IMR-90 (cell line): Measurements from ENCODE around the gene MRPS35. TPM values are rescaled to one million over a fixed set of nuclear protein-coding genes. Genes with fewer than 3 reads are reported as not detected.

ENCODE experiments used
- ATAC-seq: fragments of 200-7000 bp; cut with Tn5 transposase; 2 replicates; pipeline ENCODE4 v1.9.1; 2020; ENCODE audit warnings: low read depth, mild to moderate bottlenecking, moderate library complexity
- BruUV-seq: library from RNA; stranded (reverse); fragments of 400-500 nt; replicated peaks from 2 replicates; lab custom pipeline; 2021; lab: Mats Ljungman, UMichigan
- CTCF ChIA-PET: fragments of 300-600 bp; formaldehyde crosslinking; extraction: SDS; loops from one replicate; lab custom pipeline; 2021; ENCODE audit warnings: antibody characterized with exemption; lab: Yijun Ruan, JAX
- POLR2A ChIA-PET: fragments of 300-600 bp; sonication (Branson Sonifier 250); formaldehyde crosslinking; loops from one replicate; lab custom pipeline; 2022; ENCODE audit warnings: antibody characterized with exemption; ENCODE audit not compliant: unreplicated experiment; lab: Charles Lee
- DNase-seq: peaks from one replicate; pipeline ENCODE4 v3.0.0; 2013
- H2AFZ ChIP-seq: replicated peaks from 2 replicates; pipeline ENCODE3; 2013; ENCODE audit warnings: low read length, mild to moderate bottlenecking; ENCODE audit not compliant: poor library complexity
- H2AK5ac ChIP-seq: 2 replicates; pipeline ENCODE4 v1.6.1; 2013; ENCODE audit warnings: low read depth, low read length, inconsistent platforms
- H2AK9ac ChIP-seq: replicated peaks from 2 replicates; pipeline ENCODE3; 2013; ENCODE audit warnings: mild to moderate bottlenecking, low read depth, low read length, moderate library complexity; ENCODE audit not compliant: poor library complexity
- H2BK120ac ChIP-seq: 2 replicates; pipeline ENCODE4 v1.6.1; 2013; ENCODE audit warnings: low read depth, low read length, inconsistent platforms
- H2BK15ac ChIP-seq: 3 replicates; pipeline ENCODE4 v1.6.1; 2013; ENCODE audit warnings: low read depth, low read length, inconsistent platforms
- H2BK20ac ChIP-seq: 2 replicates; pipeline ENCODE4 v1.6.1; 2013; ENCODE audit warnings: low read depth, mild to moderate bottlenecking, inconsistent platforms, low read length, moderate library complexity
- H2BK5ac ChIP-seq: 2 replicates; pipeline ENCODE4 v1.6.1; 2013; ENCODE audit warnings: mild to moderate bottlenecking, low read depth, low read length, inconsistent platforms; ENCODE audit not compliant: poor library complexity, severe bottlenecking
- H3K14ac ChIP-seq: replicated peaks from 2 replicates; pipeline ENCODE4 v1.6.1; 2013; ENCODE audit warnings: low read depth, low read length, inconsistent platforms
- H3K18ac ChIP-seq: 2 replicates; pipeline ENCODE4 v1.6.1; 2013; ENCODE audit warnings: low read depth, low read length, control low read depth
- H3K23ac ChIP-seq: 2 replicates; pipeline ENCODE4 v1.6.1; 2013; ENCODE audit warnings: low read depth, low read length, inconsistent platforms
- H3K27ac ChIP-seq: 2 replicates; pipeline ENCODE4 v1.5.1; 2013; ENCODE audit warnings: mild to moderate bottlenecking, control low read depth, low read length; ENCODE audit not compliant: insufficient read depth
- H3K27me3 ChIP-seq: 2 replicates; pipeline ENCODE4 v1.6.1; 2013; ENCODE audit warnings: low read length; ENCODE audit not compliant: control insufficient read depth, insufficient read depth
- H3K36me3 ChIP-seq: 2 replicates; pipeline ENCODE4 v1.6.1; 2013; ENCODE audit warnings: low read length, mixed read lengths; ENCODE audit not compliant: control insufficient read depth, insufficient read depth
- H3K4ac ChIP-seq: 2 replicates; pipeline ENCODE4 v1.6.1; 2013; ENCODE audit warnings: low read depth, low read length, inconsistent platforms
- H3K4me1 ChIP-seq: 2 replicates; pipeline ENCODE4 v1.6.1; 2013; ENCODE audit warnings: low read length, mixed read lengths; ENCODE audit not compliant: control insufficient read depth, insufficient read depth
- H3K4me2 ChIP-seq: 2 replicates; pipeline ENCODE4 v1.6.1; 2013; ENCODE audit warnings: low read depth, mild to moderate bottlenecking, control low read depth, low read length, moderate library complexity
- H3K4me3 ChIP-seq: 2 replicates; pipeline ENCODE4 v1.5.1; 2013; ENCODE audit warnings: low read depth, mild to moderate bottlenecking, control low read depth, low read length, moderate library complexity; ENCODE audit not compliant: insufficient read depth
- H3K56ac ChIP-seq: 2 replicates; pipeline ENCODE4 v1.6.1; 2013; ENCODE audit warnings: low read length, inconsistent platforms; ENCODE audit not compliant: insufficient read depth; ENCODE audit errors: extremely low read depth
- H3K79me1 ChIP-seq, 2 experiments: 2 replicates each; pipeline ENCODE4 v1.6.1; 2013; ENCODE audit warnings: low read length in 2 of 2, inconsistent platforms in 1 of 2, low read depth in 1 of 2
- H3K9ac ChIP-seq: 2 replicates; pipeline ENCODE4 v1.6.1; 2013; ENCODE audit warnings: low read depth, low read length, control low read depth
- H3K9me1 ChIP-seq: 2 replicates; pipeline ENCODE4 v1.6.1; 2013; ENCODE audit warnings: low read length, inconsistent platforms; ENCODE audit not compliant: insufficient read depth
- H3K9me3 ChIP-seq: 2 replicates; pipeline ENCODE4 v1.6.1; 2013; ENCODE audit warnings: low read length; ENCODE audit not compliant: control insufficient read depth, insufficient read depth
- H4K20me1 ChIP-seq: 2 replicates; pipeline ENCODE4 v1.6.1; 2013; ENCODE audit warnings: low read length, inconsistent platforms; ENCODE audit not compliant: insufficient read depth
- H4K5ac ChIP-seq: 2 replicates; pipeline ENCODE4 v1.6.1; 2013; ENCODE audit warnings: mild to moderate bottlenecking, low read depth, low read length, control low read depth
- H4K8ac ChIP-seq, 2 experiments: 2 replicates each; pipeline ENCODE4 v1.6.1; 2013; ENCODE audit warnings: low read depth in 2 of 2, low read length in 2 of 2, control low read depth in 1 of 2, inconsistent platforms in 1 of 2
- H4K91ac ChIP-seq: 2 replicates; pipeline ENCODE4 v1.6.1; 2013; ENCODE audit warnings: low read depth, low read length, inconsistent platforms; ENCODE audit not compliant: insufficient read depth
- CEBPB ChIP-seq: IDR thresholded peaks from 2 replicates; pipeline ENCODE4 v1.6.1; 2012; ENCODE audit warnings: low read depth, low read length, improper control_type of control experiment
- CTCF ChIP-seq: conservative IDR thresholded peaks from 2 replicates; pipeline ENCODE4 v1.5.1; 2012; ENCODE audit warnings: mild to moderate bottlenecking, low read depth, low read length, improper control_type of control experiment
- POLR2A ChIP-seq: IDR thresholded peaks from 2 replicates; pipeline ENCODE4 v1.6.1; 2012; ENCODE audit warnings: mild to moderate bottlenecking, low read depth, low read length
- RAD21 ChIP-seq: IDR thresholded peaks from 2 replicates; pipeline ENCODE4 v1.6.1; 2012; ENCODE audit warnings: low read length, improper control_type of control experiment
- SMC3 ChIP-seq: fragments of 150-350 bp; IDR thresholded peaks from 2 replicates; pipeline ENCODE4 v1.6.1; 2016; ENCODE audit warnings: low read depth, mild to moderate bottlenecking, antibody characterized with exemption, low read length, moderate library complexity
- WGBS, 2 experiments: methylation state at CpG; one replicate each; pipeline versions ENCODE4 v1.1.5 to v1.1.7; 2013; ENCODE audit warnings: missing lambda C conversion rate in 2 of 2; ENCODE audit not compliant: insufficient read length in 1 of 2; ENCODE audit errors: extremely low coverage in 2 of 2; 5-methylcytosine and 5-hydroxymethylcytosine counted together
- dilution Hi-C: fragments of 300-500 bp; cut with HindIII; formaldehyde crosslinking; loops from one replicate; pipeline ENCODE4 v1.14.3; 2018; ENCODE audit warnings: low sequenced_read_pairs; ENCODE audit not compliant: unreplicated experiment
- in situ Hi-C: fragments of 300-500 bp; cut with MboI; formaldehyde crosslinking; loops from 3 replicates; pipeline ENCODE4 v1.14.3; 2019; ENCODE audit warnings: low sequenced_read_pairs, inconsistent platforms, mixed read lengths
- intact Hi-C: fragments of 100-400 bp; cut with micrococcal nuclease; formaldehyde crosslinking; loops from 2 replicates; pipeline ENCODE4 v1.10.0; 2022
- polyA plus RNA-seq, 3 experiments: library from polyadenylated mRNA; depleted of rRNA; stranded (reverse); fragments of >200 nt; gene quantifications; 2 replicates each; pipeline ENCODE4 v1.2.3, GENCODE V29; 2012; ENCODE audit warnings: low replicate concordance in 1 of 3
- total RNA-seq: library from RNA; depleted of rRNA; stranded (reverse); fragments of >200 nt; gene quantifications from 2 replicates; pipeline ENCODE4 v1.2.3, GENCODE V29; 2012

MRPS35 gene
- total and polyA plus RNA-seq, 2 of the 4 experiments (the other 2 are of a cell fraction), result 27.4 to 40.1 TPM

GRCh38 chr12:27733052-27733656, 22.5 kb downstream of the MRPS35 start:
- H3K27ac ChIP-seq, result no peak overlapping the region
- no peak overlapping the region for H3K14ac ChIP-seq
- no peak overlapping the region for H3K4me2 ChIP-seq
- no peak overlapping the region for H2AK5ac ChIP-seq
- no peak overlapping the region for H2AK9ac ChIP-seq
- H2BK120ac ChIP-seq, result no peak overlapping the region
- DNase-seq (peak; percentile 52), ATAC-seq (peak; percentile 84)
- peaks cover 17% of the 10 kb centered on the region for H3K36me3 ChIP-seq
- no peak overlapping the region for H4K8ac ChIP-seq
- in situ Hi-C loops, result loop anchor here (5.0 to 25.0 kb wide), 3 partner anchors 214 to 1254 kb away; no protein-coding TSS in a partner anchor
- no peak overlapping the region for H2BK15ac ChIP-seq
- no peak overlapping the region for H3K4ac ChIP-seq
- no peak overlapping the region for H2BK20ac ChIP-seq
- H3K27me3 ChIP-seq, result no peaks in the 10 kb centered on the region
- no peak overlapping the region for H3K23ac ChIP-seq
- H4K5ac ChIP-seq, result no peak overlapping the region
- H3K79me1 ChIP-seq, result peaks cover 0 to 11% of the 10 kb centered on the region in 2 experiments; a peak in 3 of 4 replicates
- intact Hi-C loops, result loop anchor here (1.0 to 10.0 kb wide), 6 partner anchors 89 to 1262 kb away; no protein-coding TSS in a partner anchor
- no peaks in the 10 kb centered on the region for H3K9me3 ChIP-seq
- no peak overlapping the region for H2AFZ ChIP-seq
- no peak overlapping the region for H3K18ac ChIP-seq
- no peak overlapping the region for H4K91ac ChIP-seq
- no peak overlapping the region for H3K9ac ChIP-seq
- dilution Hi-C loops, result no loop called here
- no peaks in the 10 kb centered on the region for H4K20me1 ChIP-seq
- POLR2A ChIA-PET, result no interaction called here
- no peaks in the 10 kb centered on the region; the same call in 1 of the 2 replicates for H3K9me1 ChIP-seq
- no peak overlapping the region for H3K4me3 ChIP-seq
- H3K56ac ChIP-seq, result no peak overlapping the region
- CTCF ChIA-PET, result interaction anchor here (0.6 to 2.1 kb wide), 9 partner anchors 10 to 1137 kb away, joined by 3 to 11 read pairs (median 4); no protein-coding TSS in a partner anchor
- WGBS, 2 experiments, result no CpG with 5 or more reads among the region's 3 CpGs
- BruUV-seq, result no TSS peak
- H3K4me1 ChIP-seq, result no peaks in the 10 kb centered on the region
- no peak overlapping the region for H2BK5ac ChIP-seq
- peak; percentile 98 for TF ChIP-seq SMC3
- peak; percentile 96 for TF ChIP-seq RAD21
- no peak for TF ChIP-seq CEBPB
- TF ChIP-seq POLR2A, result peak; percentile 49; the same call in 1 of the 2 replicates
- TF ChIP-seq CTCF, result peak; percentile 95
